SK-N-SH treated with all-trans-retinoic acid at 6 μM for 48 hours (cell line): ENCODE data around the gene FDXR.

Source experiments
- GLIS3 ChIP-seq: fragments of 250-450 bp; sonication (Bioruptor Pico); IDR thresholded peaks from 2 replicates; pipeline ENCODE4 v1.5.0; 2020; ENCODE audit warnings: mild to moderate bottlenecking, moderate library complexity
- SNAI2 ChIP-seq: fragments of 250-450 bp; sonication (Bioruptor Pico); IDR thresholded peaks from 2 replicates; pipeline ENCODE4 v1.5.0; 2020; ENCODE audit warnings: mild to moderate bottlenecking, moderate library complexity
- ZFP3 ChIP-seq: fragments of 250-450 bp; sonication (Bioruptor Pico); IDR thresholded peaks from 2 replicates; pipeline ENCODE4 v1.5.0; 2020; ENCODE audit warnings: mild to moderate bottlenecking, moderate library complexity

- TF ChIP-seq GLIS3 (CRISPR knock-in tag) (no peak), SNAI2 (CRISPR knock-in tag) (no peak), ZFP3 (CRISPR knock-in tag) (no peak)
These were observed 36.6 kb downstream of the FDXR start for GRCh38 chr17:74836191-74836590.
